Measurements from ENCODE around the gene CENPW.

CENPW gene

GRCh38 chr6:126307849-126308248, 32.1 kb upstream of the CENPW start:
- no peaks in the 10 kb centered on the region for H3K9me3 ChIP-seq (ENCODE audit: severe bottlenecking)
- H3K27me3 ChIP-seq (ENCODE audit: insufficient read depth, low read depth, severe bottlenecking): no peaks in the 10 kb centered on the region
- no peak overlapping the region for H3K27ac ChIP-seq
- no peak for DNase-seq
- no peaks in the 10 kb centered on the region for H3K36me3 ChIP-seq
- TF ChIP-seq CTCF (IDR thresholded peaks at IDR 0.05; ENCODE audit: low read depth, low read length): no peak
- no peak overlapping the region for H3K4me3 ChIP-seq (ENCODE audit: low read depth, low read length)

- H3K4me3 ChIP-seq (ENCODE audit: low read depth, low read length): no peak overlapping the region
- H3K27ac ChIP-seq: no peak overlapping the region
- H3K27me3 ChIP-seq (ENCODE audit: insufficient read depth, low read depth, severe bottlenecking): no peaks in the 10 kb centered on the region
- no peaks in the 10 kb centered on the region for H3K9me3 ChIP-seq (ENCODE audit: severe bottlenecking)
- no peak for TF ChIP-seq CTCF (IDR thresholded peaks at IDR 0.05; ENCODE audit: low read depth, low read length)
- no peaks in the 10 kb centered on the region for H3K36me3 ChIP-seq
- no peak for DNase-seq
Observed at GRCh38 chr6:126308362-126308761, 31.6 kb upstream of the CENPW start.

- H3K4me3 ChIP-seq (ENCODE audit: low read depth, low read length): no peak overlapping the region
- H3K36me3 ChIP-seq: no peaks in the 10 kb centered on the region
- TF ChIP-seq CTCF (IDR thresholded peaks at IDR 0.05; ENCODE audit: low read depth, low read length): peak; percentile 43
- no peaks in the 10 kb centered on the region for H3K27me3 ChIP-seq (ENCODE audit: insufficient read depth, low read depth, severe bottlenecking)
- DNase-seq: peak; percentile 29
- no peak overlapping the region for H3K27ac ChIP-seq
- no peaks in the 10 kb centered on the region for H3K9me3 ChIP-seq (ENCODE audit: severe bottlenecking)
Observed at GRCh38 chr6:126312013-126312665, 27.8 kb upstream of the CENPW start.

- TF ChIP-seq CTCF (IDR thresholded peaks at IDR 0.05; ENCODE audit: low read depth, low read length): no peak
- no peaks in the 10 kb centered on the region for H3K36me3 ChIP-seq
- H3K27ac ChIP-seq: no peak overlapping the region
- no peaks in the 10 kb centered on the region for H3K27me3 ChIP-seq (ENCODE audit: insufficient read depth, low read depth, severe bottlenecking)
- H3K9me3 ChIP-seq (ENCODE audit: severe bottlenecking): no peaks in the 10 kb centered on the region
- H3K4me3 ChIP-seq (ENCODE audit: low read depth, low read length): no peak overlapping the region
- DNase-seq: no peak
Observed at GRCh38 chr6:126313941-126314340, 26.0 kb upstream of the CENPW start.

GRCh38 chr6:126318797-126319196, 21.1 kb upstream of the CENPW start:
- no peak for TF ChIP-seq CTCF (IDR thresholded peaks at IDR 0.05; ENCODE audit: low read depth, low read length)
- no peaks in the 10 kb centered on the region for H3K27me3 ChIP-seq (ENCODE audit: insufficient read depth, low read depth, severe bottlenecking)
- no peaks in the 10 kb centered on the region for H3K36me3 ChIP-seq
- H3K4me3 ChIP-seq (ENCODE audit: low read depth, low read length): no peak overlapping the region
- no peak overlapping the region for H3K27ac ChIP-seq
- H3K9me3 ChIP-seq (ENCODE audit: severe bottlenecking): no peaks in the 10 kb centered on the region
- no peak for DNase-seq

- no peaks in the 10 kb centered on the region for H3K27me3 ChIP-seq (ENCODE audit: insufficient read depth, low read depth, severe bottlenecking)
- no peak overlapping the region for H3K4me3 ChIP-seq (ENCODE audit: low read depth, low read length)
- H3K36me3 ChIP-seq: no peaks in the 10 kb centered on the region
- H3K27ac ChIP-seq: no peak overlapping the region
- no peak for TF ChIP-seq CTCF (IDR thresholded peaks at IDR 0.05; ENCODE audit: low read depth, low read length)
- no peaks in the 10 kb centered on the region for H3K9me3 ChIP-seq (ENCODE audit: severe bottlenecking)
- DNase-seq: no peak
Observed at GRCh38 chr6:126333729-126334128, 6.2 kb upstream of the CENPW start.

Measured in WERI-Rb-1 (cell line).